ENCODE results near the gene ICA1L.

The ICA1L gene

DNA sequence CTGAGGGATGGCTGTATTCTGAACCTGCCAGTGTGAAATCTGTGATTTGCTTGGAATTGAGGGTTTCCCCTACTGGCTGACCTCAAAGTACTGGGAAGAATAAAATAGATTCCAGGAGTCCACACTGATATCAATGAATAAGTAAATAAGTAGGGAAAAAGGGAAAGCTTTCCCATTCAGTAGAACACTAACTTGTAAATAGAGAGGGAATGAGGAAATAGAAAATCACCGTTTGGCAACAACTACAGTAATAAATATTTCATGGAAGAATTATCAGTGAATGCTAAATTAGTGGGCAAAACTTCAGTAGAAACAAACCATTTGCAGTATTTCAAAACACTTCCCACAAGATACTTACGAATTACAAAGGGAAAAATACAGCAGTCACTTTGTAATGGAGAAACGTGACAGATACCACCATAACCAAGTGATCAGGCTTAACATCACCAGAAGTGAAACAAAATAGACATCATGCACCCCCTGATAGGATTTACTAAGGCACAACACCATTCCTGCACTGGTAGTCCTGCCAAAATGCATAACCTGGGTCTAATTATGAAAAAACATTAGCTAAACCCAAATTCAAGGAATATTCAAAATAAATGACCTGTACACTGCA, 88.5 kb downstream of the ICA1L start:
- peak; percentile 7 for DNase-seq (ENCODE audit: low read depth)

DNA sequence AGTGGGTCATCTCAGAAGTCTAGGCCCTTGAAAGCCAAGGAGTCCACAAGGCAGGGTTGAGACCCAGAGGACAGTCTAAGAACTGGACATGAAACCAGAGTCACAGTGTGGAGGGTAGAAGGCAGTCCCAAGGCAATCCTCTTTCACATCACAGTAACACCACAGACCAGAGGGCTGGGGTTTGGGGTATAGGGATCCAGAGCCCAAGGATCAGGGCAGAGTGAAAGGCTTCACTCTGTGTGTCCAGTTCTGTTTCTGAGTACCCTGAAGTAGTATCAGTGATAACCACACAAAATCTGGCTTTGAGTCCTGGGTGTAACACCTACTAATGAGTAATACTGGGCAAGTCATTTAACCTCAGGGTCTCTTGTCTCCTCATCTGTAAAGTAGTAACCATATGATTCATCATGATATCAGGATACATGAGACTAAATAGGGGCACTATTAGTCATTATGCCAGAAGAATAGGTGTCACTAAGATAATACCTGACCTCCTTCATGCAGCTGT, 91.0 kb downstream of the ICA1L start:
- DNase-seq (ENCODE audit: low read depth), result no peak

DNA sequence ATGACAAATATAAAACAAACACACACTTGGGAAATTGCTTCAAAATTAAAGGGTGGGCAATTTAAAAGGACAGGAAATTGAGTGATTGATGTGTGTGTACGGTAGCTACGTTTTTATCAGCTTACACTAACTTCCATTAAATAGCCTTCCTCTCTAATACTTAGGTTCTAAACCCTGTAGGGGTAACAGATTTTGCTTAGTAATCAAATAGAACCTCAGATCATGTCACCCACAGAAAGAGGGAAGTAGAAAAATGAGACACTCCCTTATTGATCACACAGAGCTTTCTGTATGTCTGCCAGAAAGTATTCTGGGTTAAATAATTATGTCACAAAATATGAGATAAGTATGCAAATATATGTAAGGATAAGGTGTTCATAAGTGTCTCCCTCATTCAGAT, 93.3 kb downstream of the ICA1L start:
- DNase-seq (ENCODE audit: low read depth), result no peak

DNA sequence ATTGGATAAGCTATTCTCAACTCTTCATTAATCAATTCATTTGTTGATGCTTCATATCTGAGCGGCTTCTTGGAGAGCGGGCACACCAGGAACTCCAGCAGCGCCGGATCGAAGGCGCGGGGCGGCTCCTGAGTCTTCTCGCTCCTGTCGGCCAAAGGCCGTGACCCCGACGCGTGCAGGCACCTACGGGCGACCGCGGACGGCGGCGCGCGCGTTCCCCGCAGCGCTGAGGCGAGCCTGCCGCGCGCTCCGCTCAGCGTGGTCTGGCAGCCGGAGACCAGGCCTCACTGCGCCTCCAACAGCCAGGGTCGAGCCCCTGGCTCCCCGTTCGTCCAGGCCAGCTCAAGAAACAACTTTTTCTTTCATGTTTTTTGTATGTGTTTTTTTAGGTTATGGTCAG, 97.5 kb downstream of the ICA1L start:
- DNase-seq (ENCODE audit: low read depth), result no peak

DNA sequence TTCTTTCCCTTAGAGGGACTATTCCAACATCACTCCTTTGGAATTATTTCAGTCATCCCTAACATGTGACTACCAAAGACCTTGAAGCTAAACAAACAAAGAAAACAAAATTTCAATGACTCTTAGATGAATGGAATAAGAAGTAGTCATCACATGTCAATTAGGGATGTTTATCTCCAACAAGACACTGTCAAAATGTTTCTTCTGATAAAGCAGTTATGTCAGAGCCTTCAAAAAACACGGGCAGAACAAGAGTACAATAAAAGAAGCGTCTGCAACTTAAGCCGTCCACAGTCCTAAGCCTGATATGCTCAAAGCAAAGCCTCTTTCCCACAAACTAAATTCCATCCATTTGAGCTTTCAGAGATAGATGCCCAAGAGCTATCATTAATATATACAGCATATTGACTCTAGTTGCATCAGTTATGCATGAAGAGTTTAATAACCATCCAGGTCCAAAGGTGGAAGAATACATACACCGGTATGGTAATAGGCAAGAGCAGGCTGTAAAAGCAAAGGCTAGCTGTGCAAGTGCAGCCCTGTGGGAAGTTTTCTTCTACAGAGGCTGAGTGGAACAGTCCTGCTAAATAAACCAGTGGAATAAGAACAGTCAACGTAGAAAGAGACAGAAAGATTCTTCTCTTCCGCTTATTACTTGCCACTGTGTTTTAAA, 98.1 kb downstream of the ICA1L start:
- DNase-seq (ENCODE audit: low read depth), result no peak

DNA sequence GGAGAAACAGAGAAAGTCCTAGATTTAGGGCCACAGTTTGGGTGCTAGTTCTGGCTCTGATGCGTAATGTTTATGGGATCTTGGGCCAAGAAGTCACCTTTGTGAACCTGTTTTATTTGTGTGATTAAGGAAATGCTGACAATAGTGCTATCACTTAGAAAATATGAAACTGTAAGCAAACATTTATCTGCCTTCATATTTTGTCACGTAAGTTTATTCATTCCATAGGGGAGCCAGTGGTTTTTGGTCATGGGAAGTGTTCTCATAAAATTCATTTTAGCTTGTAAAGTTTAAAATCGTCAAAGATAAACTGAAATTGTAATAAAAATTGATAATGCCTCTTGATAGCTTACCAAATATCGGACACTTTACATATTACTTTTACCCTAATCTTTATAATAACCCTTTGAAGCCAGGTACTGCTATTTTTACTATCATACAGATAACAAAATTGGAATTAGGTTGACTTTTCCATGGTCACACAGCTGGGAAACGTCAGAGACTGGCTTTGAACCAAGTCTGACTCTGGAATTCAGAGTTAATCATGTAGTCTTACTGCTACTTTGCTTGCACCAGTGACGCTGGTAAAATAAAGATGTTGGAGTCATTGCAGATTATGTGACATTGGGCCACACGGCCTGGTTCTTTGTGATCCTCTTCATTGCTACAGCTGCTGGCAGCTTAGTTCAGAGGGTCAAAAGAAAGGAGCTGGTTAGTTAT, 99.7 kb downstream of the ICA1L start:
- no peak for DNase-seq (ENCODE audit: low read depth)

DNA sequence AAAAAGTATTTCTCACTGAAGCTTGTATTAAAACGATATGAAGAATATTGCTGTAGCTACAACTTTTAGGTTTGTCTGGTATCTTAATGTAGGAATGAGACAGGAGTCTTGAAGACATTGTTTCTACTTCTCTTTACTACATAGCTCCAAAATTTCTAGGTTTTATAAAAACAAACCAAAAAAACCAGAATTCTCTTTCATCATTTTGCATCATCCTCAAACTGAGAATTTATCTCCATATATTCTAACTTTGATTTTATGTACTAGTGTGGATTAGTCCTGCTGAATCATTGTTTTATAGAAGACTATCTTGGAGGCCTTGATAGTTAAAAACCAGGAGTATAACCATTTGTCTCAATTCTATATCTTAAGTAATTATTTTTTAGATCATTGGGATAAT, 100.2 kb downstream of the ICA1L start:
- DNase-seq (ENCODE audit: low read depth), result no peak

DNA sequence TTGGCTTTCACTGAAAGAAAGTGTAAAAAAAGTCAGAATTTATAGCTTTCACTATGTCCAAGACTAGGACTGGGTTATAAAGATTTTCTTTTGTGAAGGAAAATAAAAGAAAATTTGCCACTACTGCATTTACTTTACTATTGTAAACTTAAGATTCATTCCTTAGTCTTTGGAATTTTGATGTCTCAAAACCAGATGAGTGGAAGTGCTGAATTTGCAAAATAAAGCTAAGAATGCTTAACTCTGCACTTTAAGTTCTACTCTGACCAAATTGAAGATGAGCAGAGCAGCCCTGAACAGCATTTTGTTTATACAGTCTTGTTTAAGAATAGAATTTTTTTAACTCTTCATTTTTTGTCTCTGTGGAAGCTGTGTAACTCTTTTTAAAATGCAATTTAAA, 102.4 kb downstream of the ICA1L start:
- DNase-seq (ENCODE audit: low read depth), result no peak

DNA sequence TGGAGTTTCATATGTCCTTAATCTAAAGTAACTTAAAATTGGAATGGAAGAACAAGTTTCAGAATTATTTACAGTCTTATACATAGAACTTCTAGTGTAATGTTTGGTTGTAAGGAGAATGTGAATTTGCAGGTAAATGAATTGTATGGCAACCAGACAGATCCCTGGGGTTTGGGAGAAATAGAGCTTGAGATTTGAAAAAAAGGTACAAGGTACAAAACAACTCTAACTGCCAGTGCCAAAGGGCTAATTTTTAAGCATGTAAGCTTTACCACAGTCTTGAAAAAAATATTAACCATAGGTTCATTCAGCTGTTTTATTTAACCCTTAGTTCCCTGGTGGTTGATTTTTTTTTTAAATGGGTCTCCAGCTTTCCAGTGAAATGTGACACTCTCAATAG, 103.3 kb downstream of the ICA1L start:
- no peak for DNase-seq (ENCODE audit: low read depth)

DNA sequence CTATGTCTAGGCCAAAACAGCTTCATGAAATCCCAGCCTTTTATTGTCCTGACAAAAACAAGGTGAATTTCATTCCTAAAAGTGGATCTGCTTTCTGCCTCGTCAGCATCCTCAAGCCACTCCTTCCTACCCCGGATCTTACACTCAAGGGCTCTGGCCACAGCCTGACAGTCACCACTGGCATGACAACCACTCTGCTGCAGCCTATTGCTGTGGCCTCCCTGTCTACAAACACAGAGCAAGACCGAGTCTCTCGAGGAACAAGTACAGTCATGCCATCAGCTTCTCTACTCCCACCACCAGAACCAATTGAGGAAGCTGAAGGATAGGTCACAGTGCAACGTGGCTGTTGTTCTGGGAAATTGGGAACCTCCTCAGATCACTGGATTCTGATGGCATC, 106.1 kb downstream of the ICA1L start:
- no peak for DNase-seq (ENCODE audit: low read depth)

DNA sequence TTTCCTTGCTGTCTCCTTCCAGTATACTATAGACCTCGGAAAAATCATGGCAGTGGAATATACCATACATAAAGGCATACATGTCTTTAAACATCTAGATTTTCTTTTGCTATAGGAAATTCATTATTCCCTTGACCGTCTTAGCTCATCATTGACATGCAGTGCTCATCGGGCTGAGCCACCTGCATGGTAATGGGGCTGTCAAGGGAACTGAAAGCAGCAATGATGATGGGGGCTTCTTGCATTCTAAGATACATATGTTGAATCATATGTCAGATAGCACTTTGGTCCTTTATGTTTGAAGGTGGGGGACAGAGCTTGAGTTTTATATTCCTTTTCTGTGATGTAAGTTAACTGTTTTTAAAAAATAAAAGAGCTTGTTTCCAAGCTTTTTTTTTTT, 106.6 kb downstream of the ICA1L start:
- DNase-seq (ENCODE audit: low read depth), result no peak

DNA sequence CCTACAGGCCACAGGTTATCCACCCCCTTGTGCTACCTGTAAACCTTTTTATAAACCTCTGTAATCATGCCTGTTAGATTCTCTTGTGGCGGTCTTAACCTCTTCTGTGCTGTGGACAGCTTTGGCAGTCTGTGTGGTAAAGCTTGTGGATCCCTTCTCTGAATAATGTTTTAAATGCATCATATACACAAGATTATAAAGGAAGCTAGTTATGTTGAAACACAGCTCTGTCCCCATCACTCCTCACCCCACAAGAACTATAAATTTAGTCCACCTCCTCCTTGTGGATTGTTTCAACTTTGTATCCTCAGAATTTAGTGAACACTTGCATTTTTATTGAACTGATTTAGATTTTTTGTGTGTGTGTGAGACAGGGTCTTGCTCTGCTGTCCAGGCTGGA, 107.7 kb downstream of the ICA1L start:
- DNase-seq (ENCODE audit: low read depth), result no peak

DNA sequence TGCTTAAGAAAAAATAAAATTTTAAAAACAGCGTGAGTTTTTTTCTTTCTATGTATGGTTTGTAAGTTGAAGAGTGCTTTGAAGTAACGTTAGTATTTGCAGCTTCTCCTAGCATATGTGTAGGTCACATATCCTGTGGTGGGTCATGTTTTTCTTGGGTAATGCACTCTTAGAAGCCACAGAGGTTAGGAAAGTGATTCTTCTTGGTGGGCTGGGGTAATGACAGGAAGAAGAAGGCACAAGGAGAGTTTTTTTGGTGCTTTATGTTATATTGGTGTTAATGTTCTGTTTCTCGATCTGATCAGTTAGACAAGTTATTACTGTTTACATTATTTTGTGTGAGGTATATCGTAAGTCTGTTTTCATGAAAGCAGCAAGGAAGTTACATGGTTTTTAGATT, 109.0 kb downstream of the ICA1L start:
- no peak for DNase-seq (ENCODE audit: low read depth)

DNA sequence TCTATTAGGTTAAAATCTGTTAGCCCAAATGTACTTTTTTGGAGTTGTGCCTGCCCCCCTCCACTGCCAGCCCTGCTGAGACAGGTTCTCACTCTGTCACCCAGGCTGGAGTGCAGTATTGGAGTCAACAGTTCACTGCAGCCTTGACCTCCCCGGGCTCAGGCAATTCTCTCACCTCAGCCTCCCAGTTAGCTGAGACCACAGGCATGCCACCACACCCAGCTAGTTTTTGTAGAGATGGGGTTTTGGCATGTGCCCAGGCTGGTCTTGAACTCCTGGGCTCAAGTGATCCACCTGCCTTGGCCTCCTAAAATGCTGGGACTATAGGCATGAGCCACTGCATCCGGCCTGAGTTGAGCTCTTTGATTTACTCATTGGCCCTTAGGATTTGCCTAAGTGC, 110.7 kb downstream of the ICA1L start:
- no peak for DNase-seq (ENCODE audit: low read depth)

DNA sequence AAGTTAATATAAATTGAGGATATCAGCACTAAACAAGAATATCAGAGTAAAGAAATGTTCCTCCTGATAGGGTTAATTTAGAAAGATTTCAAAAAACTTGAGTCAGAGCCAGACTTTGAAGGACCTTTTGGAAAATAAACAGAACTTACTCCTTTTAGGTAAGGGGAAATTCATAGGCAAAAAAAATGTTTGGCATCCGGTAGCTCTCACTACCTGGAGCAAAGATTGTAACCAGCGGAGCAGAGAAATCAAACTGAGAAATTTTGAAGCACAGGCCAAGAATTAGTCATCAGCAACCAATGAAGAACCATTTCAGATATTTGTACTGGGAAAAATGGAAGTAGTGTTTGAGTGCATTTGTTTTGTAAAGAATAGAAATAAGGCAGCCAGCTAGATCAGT, 113.0 kb downstream of the ICA1L start:
- DNase-seq (ENCODE audit: low read depth), result no peak

DNA sequence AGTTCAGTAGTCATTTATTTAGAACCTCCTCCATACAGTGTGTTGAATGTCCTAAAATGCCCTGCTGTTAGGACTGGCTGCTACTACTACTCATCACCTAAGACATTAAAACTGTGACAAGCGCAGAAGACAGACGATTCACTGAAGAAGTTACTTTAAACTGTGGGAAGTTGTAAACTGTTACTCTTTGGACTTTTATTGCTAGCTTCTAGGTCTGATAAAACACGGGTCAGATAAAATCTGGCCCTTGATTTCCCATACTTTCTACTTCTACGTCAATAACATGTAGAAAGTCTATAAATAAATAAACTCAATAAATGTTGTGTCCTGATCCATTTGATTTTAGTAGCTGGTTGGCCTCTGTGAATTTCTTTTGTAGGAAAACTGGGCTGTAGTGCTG, 113.4 kb downstream of the ICA1L start:
- DNase-seq (ENCODE audit: low read depth), result no peak

DNA sequence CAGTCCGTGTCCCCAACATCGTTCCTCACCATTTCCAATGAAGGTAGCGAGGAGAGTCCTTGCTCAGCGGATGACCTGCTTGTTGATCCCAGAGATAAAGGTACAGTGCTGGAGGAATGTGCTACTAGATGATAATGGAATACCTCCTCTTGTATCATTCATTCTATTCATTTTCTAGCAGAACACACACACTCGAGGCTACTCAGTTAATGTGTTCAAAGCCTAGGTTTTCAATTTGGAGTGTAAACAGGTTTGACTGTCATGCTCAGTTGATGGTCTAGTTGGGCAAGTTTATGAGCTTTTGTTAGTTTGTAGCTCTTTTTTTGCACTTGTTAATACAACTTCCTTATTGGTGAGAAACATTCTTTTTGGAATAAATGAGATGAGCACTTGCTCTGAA, 114.2 kb downstream of the ICA1L start:
- DNase-seq (ENCODE audit: low read depth), result no peak

DNA sequence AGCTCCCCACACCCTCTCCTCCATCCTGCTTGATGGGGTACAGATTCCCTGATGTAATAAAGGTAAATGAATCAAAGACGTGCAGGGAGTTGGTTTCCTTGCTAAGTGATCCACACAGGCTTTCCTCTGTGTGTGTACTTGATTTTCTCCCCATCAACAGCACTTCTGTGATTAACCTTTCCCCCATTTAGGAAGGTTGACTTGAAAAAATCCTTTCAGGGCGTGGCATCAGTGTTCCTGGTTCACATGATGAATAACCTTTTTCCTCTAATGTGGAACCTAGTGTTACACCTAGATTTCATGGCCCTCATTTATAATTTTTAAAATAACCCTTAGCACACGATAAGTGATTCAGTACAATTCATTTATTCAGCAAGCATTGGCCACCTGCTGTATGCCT, 115.0 kb downstream of the ICA1L start:
- no peak for DNase-seq (ENCODE audit: low read depth)

DNA sequence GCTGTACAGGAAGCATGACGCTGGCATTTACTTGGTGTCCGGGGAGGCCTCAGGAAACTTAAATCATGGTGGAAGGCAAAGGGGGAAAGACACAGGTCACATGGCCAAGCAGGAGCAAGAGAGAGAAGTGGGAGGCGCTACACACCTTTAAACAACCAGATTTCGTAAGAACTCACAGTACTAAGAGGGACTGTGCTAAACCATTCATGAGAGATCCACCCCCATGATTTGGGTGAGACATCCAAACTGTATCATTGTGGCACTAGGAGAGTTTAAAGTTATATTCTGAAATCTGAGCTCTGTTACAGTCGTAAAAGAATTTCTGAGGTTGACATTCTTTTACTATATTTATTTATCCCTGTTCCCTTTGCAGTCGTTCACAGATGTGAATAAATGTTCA, 116.6 kb downstream of the ICA1L start:
- no peak for DNase-seq (ENCODE audit: low read depth)

DNA sequence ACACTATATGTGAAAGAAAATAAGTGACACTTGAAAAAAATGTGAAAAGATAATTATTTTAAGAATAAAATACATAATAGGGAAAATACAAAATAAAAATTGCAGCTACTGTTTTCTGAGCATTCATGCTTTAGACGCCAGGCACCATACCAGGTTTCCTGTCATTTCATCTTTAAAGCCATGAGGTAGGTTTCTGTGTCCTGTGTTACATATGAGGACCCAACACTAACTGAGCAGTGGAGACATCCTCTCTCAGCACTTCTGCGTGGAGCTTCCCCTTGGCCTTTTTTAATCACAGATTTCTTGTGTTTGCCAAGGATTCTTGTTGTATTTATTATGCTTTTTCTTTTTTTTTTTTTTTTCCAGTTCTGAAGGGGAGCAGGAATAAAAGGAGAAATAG, 119.5 kb downstream of the ICA1L start:
- no peak for DNase-seq (ENCODE audit: low read depth)

DNA sequence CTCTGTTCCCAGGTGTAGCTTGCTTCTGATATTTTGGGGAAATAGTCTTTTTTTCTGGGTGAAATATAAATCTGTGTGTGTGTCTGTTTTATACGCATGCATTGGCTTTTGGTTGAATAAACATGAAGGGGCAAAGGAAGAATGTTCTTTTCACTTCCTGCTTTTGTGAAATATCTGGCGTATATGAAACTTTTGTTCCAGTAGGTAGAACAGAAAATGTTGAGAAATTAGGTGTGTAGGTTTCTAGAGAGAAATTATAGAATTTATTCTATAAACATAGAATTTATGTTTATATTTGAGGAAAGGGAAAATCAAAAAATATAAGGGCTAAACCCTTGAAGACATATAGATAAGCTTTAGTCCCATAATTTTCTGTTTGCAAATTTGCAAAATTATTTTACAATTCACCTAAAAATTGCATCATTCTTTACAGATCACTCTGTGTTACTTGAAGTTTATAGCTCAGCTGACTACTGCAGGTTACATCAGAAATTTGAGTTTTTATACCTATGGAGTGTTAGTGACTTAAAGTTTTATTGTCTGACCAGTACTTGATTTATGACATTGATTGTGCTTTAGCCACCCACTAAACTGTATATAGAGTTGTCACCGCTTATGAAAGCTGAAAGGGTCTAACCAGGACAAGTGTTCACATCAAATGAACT, 120.7 kb downstream of the ICA1L start:
- DNase-seq (ENCODE audit: low read depth), result no peak

DNA sequence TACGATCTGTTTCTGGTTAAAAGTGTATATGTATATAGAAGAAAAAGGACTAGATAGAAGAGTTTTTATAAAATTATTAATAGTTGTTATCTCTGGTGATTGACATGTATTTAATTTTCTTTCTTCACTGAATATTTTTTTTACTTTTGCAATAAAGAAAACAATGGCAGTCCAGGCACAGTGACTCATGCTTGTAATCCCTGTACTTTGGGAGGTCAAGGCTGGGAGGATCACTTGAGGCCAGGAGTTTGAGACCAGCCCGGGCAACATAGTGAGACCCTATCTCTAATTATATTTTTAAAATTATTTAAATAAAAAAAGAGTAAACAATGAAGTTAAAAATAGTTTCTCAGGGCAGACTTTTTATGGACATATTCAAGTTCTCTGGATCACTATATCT, 122.1 kb downstream of the ICA1L start:
- DNase-seq (ENCODE audit: low read depth), result no peak

DNA sequence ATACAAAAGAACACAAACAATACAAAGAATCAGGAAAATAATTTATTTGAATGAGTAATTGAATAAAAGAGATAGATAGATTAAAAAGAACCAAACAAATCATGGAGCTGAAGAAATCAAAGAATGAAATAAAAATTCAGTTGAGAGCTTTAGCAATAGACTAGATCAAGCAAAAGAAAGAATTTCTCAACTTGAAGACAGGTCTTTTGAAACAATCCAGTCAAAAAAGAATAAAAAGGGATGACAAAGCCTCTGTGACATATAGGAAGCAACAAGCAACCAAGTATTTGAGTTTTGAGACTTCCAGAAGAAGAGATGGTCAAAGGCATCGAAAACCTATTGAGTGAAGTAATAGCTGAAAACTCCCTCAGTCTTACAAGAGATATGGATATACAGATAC, 128.0 kb downstream of the ICA1L start:
- DNase-seq (ENCODE audit: low read depth), result no peak

Measured in fibroblast of gingiva (primary cell).